Activated CD8-positive, alpha-beta memory T cell treated with anti-CD3 and anti-CD28 coated beads, Interleukin-2, amount 50 U/mL, for 4 hours (primary cell): ENCODE data around the gene AGAP3.

Experiments used
- DNase-seq: peaks from one replicate; pipeline ENCODE4 v3.0.0-alpha.2; 2020

AGAP3 gene

DNA sequence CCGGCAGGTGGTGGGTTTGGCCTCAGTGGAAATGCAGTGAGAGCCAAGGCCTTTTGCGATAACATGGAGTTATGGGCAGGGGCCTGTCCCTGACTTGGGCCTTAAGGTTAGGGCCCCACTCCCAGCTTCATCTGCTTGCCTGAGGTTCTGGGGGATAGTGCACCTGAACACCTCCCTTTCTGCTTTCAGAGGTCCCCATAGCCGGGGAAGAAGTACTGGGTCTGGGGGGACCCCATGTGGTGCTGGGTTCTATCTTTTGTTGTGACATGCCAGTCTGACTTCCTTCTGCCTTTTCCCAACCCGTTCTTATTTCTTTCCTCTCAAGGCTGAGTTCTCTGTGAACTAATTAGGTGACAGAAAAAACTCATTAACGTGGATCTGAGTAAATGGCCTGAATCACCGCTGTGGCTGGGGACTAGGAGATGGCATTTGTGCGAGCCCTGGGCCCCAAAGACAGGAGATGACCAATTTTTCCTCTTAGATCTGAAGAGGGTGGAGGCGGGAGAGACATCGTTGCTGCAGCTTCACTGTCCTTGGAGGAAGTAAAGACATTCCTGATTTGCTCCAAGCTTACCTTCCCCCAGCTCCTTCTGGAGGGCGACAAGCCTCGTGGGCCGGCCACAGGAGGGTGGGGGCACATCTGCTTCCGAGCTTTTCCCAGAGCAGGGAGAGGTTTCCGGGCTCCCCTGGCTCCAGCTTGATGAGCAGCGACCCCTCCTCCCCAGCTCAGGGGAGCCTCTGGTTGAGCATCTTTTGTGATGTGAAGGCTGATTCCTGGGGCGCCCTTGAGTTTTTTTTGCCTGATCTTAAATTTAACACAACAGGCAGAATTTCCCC lies 2.0 kb downstream of the AGAP3 start:
- DNase-seq, result no peak

DNA sequence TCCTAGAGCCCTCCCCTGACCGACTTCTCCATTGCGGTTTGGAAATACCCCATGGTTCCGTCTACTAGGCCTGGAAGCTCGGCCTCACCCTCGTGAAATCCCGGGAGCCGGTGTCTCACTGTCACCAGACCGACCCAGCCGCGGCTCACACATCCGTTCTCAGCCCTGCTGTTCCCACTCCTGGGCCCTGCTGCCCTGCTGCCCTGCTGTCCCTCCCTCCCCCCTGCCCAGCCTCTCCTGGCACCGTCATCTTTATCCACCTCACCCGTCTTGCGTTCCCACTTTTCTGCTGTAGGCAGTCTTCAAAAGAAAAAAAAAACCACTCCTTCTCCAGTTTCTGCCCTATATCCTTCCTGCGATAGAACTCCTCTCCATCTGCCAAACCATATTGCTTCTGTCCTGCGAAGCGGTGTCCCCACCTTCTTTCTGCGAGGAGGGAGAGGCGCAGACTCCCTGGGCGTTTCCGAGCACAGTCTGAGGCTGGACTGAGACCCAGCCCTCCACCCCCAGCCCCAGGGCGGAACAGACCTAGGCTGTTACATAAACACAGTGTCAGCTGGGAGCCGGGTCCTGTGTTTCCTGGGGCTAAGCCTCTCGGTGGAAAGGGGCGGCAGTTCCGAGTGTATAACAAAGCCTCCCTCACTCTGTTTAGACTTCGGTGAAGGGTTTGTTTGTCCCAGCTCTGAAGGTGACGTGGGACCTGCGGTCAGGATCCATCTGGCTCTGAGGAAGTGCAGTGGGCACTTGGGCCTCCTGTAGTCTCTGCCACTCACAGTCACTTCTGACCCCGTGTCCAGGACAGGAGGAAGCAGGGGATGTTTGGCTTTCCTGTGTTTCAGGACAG lies 2.8 kb downstream of the AGAP3 start:
- DNase-seq, result no peak

DNA sequence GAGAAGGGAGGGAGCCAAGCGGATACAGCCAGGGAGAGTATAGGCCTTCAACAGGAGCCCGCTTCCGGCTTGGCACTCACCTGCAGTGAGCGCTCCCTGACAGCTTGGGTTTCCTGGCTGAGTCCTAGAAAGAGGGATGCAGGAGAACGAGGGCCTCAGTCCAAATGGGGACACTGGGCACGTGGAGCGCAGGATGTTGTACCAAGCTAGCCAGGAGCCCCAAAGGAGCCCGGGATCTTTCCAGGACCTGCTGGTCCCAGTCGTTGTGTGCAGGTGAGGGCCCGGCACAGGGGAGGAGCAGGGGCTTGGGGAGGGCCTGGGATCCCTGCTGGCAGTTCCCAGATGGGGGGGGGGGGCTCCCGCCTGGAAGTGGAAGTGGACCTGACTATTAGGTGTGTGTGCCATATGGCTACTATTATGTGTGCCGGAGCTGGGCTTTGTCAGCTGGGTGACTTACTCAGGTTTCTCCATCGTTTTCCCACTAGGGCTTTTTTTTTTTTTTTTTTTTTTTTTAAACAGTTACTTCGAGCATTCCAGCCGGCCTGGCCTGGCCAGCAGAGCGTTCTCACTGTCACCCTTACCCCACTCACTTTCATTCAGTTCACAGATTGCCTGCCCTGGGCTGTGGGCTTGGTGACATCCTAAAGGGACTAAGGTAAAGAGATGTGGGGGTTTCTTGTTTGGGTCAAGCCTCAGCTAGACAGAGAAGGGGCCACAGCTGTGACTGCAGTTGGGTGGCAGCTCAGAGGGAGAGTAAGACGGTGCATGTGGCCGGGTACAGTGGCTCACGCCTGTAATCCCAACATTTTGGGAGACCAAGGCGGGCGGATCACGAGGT lies 3.8 kb downstream of the AGAP3 start:
- DNase-seq, result no peak

DNA sequence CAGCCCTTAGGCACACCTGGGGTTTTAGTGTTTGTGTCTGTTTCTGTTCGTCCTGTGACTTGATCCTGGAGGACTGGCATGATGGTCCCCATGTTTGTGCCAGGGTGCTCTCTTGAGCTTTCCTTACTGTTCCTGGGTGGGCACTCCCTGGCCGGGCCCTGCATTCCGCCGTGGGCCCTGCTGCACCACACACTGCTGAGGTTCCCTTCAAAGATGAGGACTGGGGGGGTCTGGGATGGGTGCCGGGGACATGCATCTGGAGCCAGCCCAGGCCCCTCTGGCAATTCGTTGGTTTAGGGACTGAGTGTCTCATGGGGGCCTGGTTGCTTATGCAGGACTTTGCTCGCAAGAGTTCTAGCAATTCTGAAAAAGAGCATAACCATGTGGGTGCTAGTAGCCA lies 4.7 kb downstream of the AGAP3 start:
- no peak for DNase-seq

DNA sequence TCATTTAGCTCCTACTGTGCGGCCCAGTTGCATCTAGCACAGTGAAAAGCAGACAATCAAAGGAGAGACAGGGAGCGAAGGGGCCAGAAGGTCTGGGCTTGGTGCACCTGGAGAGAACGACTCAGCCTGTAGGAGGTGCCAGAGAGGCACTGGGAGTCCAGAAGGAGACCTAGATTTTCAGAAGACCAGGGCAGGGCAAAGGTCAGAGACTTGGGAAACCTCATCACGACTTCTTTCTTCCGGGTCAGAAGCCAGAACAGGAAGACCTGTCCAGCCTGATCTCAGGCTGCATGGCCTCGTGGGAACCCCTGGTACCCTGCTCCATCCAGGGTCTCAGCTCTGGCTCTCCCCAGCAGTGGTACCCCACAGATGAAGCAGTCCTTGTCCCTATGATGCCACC lies 5.2 kb downstream of the AGAP3 start:
- DNase-seq, result no peak

DNA sequence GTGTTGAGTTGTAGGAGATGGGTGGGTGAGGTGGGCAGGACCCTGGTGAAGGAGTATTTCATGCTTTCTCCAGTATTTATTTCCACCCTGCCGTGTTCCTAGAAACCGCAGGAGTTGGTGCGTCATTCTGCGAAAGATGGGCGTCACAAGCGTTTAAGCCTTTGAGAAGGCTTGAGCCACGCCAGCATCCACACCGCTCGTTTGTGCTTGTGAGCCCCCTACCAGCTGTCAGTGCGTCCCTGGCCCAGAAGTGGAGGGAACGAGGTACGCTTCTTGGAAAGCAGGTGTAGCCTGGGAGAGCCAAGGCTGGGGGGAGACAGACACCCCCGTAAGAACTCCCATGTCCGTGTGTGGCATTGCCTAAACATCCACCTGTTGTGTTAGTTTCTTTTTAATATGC lies 5.7 kb downstream of the AGAP3 start:
- DNase-seq, result no peak

DNA sequence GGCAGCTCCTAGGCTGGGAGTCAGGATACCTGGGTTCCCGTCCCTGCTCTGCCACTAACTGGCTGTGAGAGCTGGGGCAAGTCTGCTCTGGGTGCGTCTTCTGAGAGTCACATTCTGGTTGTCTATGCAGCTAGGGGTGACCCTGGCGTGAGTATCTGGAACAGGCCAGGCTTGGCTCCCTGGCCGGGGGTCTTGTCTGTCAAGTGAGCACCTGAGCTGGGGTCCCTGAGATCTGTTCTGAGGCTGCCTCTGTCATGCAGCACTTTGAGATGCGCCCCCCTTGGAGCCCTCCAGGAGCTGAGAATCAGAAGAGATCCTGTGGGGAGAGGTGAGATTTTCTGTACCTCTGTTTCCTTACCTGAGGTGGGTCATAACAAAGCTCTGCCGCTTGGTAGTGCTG lies 7.5 kb downstream of the AGAP3 start:
- no peak for DNase-seq

DNA sequence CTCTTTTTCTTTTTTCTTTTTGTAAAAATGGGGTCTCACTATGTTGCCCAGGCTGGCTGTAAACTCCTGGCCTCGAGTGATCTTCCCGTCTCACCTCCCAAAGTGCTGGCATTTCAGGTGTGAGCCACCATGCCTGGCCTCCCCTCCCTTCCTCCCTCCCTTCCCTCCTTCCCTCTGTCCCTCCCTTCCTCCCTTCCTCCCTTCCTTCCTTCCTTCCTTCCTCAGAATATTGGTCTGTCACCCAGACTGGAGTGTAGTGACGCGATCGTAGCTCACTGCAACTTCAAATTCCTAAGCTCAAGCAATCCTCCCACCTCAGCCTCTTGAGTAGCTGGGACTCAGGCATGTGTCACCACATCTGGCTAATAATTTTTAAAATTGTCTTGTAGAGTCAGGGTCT lies 8.4 kb downstream of the AGAP3 start:
- no peak for DNase-seq

DNA sequence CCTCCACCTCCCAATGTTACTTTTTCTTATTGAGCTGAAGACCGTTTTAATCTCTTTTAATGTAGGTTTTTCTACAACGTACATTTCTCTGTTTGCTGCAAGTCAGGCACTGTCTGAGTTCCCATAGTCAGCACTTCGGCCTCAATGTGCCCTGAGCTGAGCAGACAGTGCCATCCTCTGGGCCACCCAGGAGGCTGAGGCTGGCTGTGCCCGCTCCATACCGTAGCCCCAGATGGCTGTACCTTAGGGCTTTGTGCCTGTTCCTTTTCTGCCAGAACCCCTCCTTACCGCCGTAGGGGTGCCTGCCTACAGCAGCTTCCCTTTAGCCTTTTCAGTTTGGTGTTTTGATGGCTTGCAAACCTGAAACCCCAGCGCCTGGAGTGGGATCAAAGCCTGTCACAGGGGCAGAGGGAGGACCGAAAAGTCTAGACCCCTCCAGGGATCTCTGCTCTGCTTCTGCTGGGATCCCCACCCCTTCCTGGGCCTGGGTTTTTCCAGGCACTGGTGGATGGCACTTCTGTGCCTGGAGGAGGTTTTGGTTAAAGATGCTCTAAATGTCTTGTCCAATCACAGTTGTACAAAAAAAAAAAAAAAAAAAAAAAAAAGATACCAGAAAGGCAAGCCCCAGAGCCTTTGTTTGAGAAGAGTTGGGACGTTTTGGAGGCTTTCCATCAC lies 9.0 kb downstream of the AGAP3 start:
- no peak for DNase-seq

DNA sequence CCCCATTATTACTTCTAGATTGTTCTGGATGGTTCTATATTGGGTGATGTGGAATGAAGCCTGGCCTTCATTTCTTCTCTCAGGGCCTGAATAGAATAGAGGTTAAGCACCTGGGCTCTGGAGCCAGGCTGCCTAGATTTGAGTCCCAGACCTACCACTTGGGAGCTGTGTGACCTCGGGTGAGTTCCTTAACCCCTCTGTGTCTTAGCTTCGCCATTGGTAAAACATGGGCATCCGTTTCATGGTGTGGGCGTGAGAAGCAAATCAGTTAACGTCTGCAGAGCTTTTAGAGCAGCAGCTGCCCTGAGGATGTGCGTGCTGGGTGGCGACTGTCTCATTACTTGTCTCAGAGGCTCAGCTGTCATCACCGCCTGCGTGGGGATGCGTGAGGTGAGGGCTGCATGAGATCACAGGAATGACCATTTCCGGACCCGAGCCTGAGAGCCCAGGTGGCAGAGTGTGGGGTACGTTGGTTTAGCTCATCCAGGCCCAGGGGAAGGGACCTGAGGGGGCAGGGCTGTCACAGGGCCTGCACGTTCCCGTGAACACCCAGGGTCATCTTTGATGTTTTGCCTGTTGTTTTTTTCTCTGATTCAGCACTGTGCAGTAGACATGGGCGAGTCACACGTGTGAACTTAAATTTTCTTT lies 9.7 kb downstream of the AGAP3 start:
- no peak for DNase-seq

DNA sequence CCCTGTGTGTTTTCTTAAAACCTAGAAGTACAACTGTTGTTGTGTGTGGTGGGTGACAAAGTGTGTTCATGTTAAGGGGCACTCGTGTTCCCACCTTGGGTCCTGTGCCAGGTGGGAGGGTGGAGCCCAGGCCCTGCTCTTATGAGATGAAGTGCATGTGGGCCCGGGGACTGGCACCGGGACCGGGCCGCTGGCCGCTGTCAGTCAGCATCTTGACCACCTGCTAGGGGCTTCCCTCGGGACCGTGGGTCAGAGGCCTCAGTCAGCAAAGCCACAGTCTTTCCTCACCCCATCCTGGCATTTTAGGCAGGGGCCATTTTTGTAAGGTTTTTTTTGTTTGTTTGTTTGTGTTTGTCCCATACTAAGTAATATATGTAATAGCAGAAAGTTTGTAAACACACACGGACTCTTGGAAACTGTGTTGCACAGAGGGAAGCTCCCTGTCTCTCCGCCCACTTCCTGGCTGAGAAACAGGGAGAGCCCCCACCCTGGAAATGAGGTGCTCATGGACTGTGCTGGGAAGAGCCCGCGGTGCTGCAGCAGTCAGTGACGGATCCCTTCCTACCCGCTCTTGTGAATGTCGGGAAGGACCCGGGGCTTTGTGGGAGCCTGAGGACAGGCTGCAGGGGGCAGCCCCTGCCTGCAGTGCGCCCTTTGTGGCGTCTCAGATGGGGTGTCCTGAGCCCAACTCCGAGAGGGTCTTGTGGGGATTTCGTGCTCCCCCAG lies 13.4 kb downstream of the AGAP3 start:
- no peak for DNase-seq

DNA sequence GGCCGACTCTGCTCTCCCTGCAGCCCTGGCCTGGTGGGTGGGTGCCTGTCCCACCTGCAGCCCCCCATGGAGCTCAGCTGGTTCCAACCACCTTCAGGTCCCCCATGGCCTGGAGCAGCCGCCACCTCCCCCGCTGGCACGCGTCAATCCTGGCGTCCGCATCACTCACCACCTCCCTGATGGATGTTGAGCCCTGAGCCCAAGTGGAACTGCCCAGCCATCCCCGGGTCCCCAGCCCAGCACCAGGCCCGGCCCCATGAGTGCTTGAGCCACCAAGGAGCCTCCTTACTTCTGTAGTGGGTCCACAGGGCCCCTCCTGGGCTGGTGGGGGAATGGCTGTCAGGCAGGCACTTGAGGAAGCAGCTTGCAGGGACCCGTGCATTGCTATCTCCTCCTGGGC lies 14.6 kb downstream of the AGAP3 start:
- no peak for DNase-seq

DNA sequence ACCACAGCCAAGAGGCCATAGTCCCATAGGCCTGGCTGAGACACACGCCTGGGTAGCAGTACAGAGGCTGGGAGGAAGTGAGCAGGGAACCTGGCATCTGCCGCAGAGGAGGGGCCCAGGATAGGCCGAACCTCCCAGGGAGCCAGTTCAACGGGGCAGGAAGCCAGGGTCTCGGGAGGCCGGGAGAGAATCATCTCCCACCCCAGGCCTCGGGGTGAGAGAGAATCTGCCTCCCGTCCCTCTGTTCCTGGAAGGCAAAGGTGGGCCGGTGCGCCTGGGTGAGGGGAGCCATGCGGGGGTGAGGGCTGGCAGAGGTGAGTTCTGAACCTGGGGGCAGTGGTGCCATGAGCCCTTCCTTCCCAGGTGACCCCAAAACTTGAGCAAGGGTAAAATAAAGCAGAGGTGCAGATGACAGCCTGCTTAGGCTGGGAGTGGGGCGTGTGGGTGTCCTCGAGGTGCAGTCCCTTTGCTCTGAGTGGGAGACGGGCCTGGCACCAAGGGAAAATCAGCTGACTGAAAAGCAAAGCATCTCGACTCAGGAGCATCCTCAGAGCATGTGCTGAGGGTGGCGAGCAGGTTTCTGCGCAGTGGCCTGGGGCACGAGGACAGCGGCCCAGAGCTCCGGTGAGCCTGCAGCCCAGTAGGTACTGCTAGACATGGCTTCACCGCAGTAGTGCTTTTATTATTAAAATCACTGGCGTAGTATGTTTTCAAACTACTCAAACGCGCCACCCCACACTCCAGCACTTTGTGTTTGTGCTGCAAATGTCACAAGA lies 15.5 kb downstream of the AGAP3 start:
- no peak for DNase-seq

DNA sequence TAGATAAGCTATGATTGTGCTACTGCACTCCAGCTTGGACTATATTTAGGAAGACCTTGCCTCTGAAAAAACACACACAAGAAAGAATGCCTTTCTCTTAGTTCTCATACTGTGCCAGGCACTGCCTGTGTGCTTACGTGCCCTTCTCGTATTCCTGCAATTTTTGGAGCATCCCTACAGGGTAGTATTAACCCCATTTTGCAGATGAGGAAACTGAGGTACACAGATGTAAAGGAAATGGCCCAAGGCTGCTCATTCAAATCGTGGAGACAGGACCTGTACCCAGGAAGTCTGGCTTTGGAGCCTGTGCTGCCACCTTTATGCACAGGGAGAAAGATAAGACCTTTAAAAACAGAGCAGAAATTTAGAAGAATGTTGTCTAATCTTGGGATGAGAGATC lies 16.7 kb downstream of the AGAP3 start:
- no peak for DNase-seq

DNA sequence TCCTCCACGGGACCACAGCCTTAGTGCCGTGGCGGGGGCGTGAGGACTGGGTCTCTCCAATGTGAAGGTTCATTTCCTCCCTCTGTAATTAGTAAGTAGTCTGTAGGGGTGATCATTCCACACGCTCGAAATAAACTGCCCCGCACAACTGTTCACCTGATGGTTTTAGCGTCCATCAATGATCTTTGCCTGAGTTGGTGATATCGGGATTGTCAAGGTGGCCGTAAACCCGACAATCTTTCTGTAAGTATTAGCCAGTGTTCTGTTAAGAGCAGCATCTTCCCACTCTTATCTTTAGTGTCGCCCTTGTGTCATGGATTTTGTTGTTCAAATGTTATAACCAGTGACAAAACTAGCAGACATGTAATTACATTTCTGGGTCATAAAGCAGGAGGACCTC lies 17.7 kb downstream of the AGAP3 start:
- no peak for DNase-seq

DNA sequence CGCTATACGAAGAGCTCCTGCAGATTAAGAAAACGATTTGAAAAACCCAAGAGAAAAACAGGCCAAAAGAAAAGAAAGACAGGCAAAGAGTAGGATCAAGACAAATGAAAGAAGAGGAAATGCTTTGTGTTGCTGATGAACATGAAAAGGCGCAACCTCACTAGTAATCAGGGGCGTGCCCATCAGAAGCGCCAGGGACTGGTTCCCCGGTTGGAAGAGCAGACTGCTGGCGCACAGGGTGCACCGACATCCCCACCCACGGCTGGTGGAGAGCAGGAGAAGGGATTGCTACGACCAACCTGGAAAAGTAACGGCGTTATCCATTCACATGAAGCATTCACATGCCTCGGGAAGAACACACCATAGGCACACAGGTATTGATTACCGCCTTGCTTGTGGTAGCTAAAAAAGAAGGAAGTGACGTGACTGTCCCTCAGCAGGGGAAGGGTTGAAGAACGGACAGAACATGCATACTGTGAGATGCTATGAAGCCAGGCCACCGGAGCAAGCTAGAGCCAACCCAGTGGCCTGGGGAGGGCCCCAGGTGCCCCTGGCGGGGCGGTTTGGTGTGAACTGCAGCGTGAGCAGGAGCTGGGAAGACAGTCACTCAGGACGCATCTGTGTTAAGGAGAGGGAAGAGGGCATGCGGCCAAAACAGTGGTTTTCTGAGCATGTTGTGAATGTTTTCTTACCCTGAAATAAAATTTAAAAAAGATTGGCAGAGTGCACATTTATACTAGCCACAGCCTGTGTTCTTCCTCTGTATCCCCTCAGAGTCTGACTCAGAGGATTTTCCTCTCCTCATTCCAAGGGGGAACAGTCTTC lies 18.3 kb downstream of the AGAP3 start:
- no peak for DNase-seq

DNA sequence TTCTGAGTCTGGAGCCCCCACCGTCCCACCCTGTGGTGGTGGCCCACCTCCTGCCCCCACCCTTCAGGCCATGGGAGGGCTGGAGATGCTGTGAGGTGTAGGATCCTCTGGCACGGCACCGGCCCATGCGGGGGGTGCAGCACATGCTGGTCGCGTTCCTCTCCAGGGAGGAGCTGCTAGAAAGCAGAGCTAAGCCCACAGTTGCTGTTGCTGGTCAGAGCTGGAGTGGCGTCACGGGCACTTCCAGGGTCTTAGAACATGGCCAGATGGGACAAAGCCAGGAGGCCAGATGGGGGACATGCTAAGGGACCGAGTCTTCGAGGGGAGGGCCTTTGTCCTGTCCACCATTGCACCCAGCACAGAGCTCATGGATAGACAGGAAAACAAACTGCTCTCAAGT lies 21.6 kb downstream of the AGAP3 start:
- no peak for DNase-seq

DNA sequence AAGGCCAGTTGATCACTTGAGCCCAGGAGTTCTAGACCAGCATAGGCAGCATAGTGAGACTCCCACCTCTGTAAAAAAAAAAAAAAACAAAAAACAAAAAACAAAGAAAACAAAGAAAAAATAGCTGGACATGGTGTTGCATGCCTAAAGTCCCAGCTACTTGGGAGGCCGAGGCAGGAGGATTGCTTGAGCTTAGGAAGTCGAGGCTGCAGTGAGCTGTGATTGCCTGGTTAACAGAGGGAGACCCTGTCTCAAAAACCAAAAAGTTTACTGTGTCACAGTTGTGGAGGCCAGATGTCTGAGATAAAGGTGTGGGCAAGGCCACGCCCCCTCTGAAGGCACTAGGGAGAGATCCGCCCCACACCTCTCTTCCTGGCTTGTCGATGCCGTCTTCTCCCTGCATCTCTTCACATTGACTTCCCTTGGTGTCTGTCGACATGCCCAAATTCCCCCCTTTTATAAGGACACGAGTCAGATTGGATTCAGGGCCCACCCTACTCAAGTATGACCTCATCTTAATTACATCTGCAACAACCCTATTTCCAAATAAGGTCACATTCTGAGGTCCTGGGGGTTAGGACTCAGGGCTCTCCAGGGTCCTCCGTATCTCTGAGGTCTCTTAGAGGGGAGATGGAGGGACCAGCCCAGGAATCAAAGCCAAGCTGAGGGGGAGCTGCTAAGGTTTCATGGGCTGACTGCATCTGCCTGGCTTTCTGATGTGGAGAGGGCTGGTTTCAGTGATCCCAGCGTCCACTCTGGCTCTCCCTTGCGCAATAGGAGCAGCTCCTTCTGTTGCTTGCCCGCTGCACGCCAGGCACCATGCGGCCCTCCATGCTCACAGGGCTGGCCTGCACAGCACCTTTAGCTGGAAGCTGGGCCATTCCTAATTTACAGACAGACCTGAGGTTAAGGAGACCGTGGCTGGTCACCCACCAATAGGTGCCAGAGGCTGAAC lies 23.1 kb downstream of the AGAP3 start:
- DNase-seq, result no peak
